HCT116 (cell line): ENCODE results near the gene RIT2. TPM values are rescaled to one million over a fixed set of nuclear protein-coding genes. Genes with fewer than 3 reads are reported as not detected.

ENCODE experiments used
- ATAC-seq: fragments of 200-7000 bp; cut with Tn5 transposase; 2 replicates; pipeline ENCODE4 v1.9.1; 2020; ENCODE audit warnings: mild to moderate bottlenecking, moderate library complexity
- BruUV-seq: library from RNA; stranded (reverse); fragments of 400-500 nt; replicated peaks from 2 replicates; lab custom pipeline; 2021; lab: Mats Ljungman, UMichigan
- CTCF ChIA-PET: fragments of 300-600 bp; sonication (Branson Sonifier 250); formaldehyde crosslinking; loops from one replicate; lab custom pipeline; 2021; ENCODE audit warnings: antibody characterized with exemption; lab: Charles Lee
- POLR2A ChIA-PET: fragments of 300-600, 350-600 bp; sonication (Branson Sonifier 250); formaldehyde crosslinking; loops from one replicate; lab custom pipeline; 2021; ENCODE audit warnings: antibody characterized with exemption; lab: Charles Lee
- RAD21 ChIA-PET, 2 experiments: fragments of 300-600 bp; sonication (Branson Sonifier 250); formaldehyde crosslinking; loops; one replicate each; lab custom pipeline; 2023; ENCODE audit warnings: low total read pairs in 2 of 2; ENCODE audit not compliant: uncharacterized antibody in 2 of 2, unreplicated experiment in 2 of 2, low non-redundant PET in 1 of 2; lab: Charles Lee
- DNase-seq: peaks from one replicate; pipeline ENCODE4 v3.0.0-alpha.2; 2010; ENCODE audit warnings: low read depth, low spot score
- H2AFZ ChIP-seq: fragments of 200-600 bp; shearing (Covaris generic), sonication (generic); 2 replicates; pipeline ENCODE4 v1.6.1; 2017; ENCODE audit warnings: low read depth, mixed run types, mixed read lengths, antibody characterized with exemption, low read length; ENCODE audit not compliant: poor library complexity, severe bottlenecking
- H3K27ac ChIP-seq: 2 replicates; pipeline ENCODE4 v1.5.1; 2012; ENCODE audit warnings: low read depth, low read length
- H3K27me3 ChIP-seq: fragments of 200-600 bp; sonication (generic); 2 replicates; pipeline ENCODE4 v1.6.1; 2016; ENCODE audit warnings: mixed run types, low read length, mixed read lengths; ENCODE audit not compliant: insufficient read depth
- H3K36me3 ChIP-seq, 2 experiments: fragments of 200-500 bp in 1 of 2; fragments of 200-600 bp in 1 of 2; sonication (Bioruptor generic) in 1 of 2; sonication (generic) in 1 of 2; 2 replicates each; pipeline versions ENCODE4 v1.5.1 to v1.6.1; 2014 to 2016; ENCODE audit warnings: low read length in 2 of 2, inconsistent platforms in 1 of 2, mixed read lengths in 1 of 2, mixed run types in 1 of 2; ENCODE audit not compliant: insufficient read depth in 2 of 2, control insufficient read depth in 1 of 2
- H3K4me1 ChIP-seq, 2 experiments: fragments of 200-600 bp in 1 of 2; sonication (generic) in 1 of 2; 2 replicates each; pipeline versions ENCODE4 v1.5.1 to v1.6.1; 2012 to 2017; ENCODE audit warnings: low read length in 2 of 2, inconsistent platforms in 1 of 2, mild to moderate bottlenecking in 1 of 2, mixed read lengths in 1 of 2, mixed run types in 1 of 2, moderate library complexity in 1 of 2; ENCODE audit not compliant: insufficient read depth in 2 of 2, control insufficient read depth in 1 of 2
- H3K4me2 ChIP-seq: fragments of 200-600 bp; sonication (generic); 2 replicates; pipeline ENCODE4 v1.6.1; 2017; ENCODE audit warnings: mixed run types, low read length, mixed read lengths
- H3K4me3 ChIP-seq, 2 experiments: fragments of 200-600 bp in 1 of 2; sonication (generic) in 1 of 2; replicated peaks in 1 of 2; 2 replicates each; pipeline ENCODE4 v1.5.1; 2011 to 2016; ENCODE audit warnings: low read length in 2 of 2, control low read depth in 1 of 2, low read depth in 1 of 2, mild to moderate bottlenecking in 1 of 2, mixed read lengths in 1 of 2, mixed run types in 1 of 2
- H3K79me2 ChIP-seq: fragments of 200-600 bp; sonication (generic); 2 replicates; pipeline ENCODE4 v1.6.1; 2017; ENCODE audit warnings: mild to moderate bottlenecking, mixed run types, low read length, moderate library complexity, mixed read lengths; ENCODE audit not compliant: insufficient read depth
- H3K9ac ChIP-seq: fragments of 200-600 bp; sonication (generic); 2 replicates; pipeline ENCODE4 v1.6.1; 2016; ENCODE audit warnings: low read length, mixed read lengths
- H3K9me2 ChIP-seq: fragments of 200-600 bp; sonication (generic), shearing (Covaris generic); 2 replicates; pipeline ENCODE4 v1.6.1; 2017; ENCODE audit warnings: mixed run types, mild to moderate bottlenecking, moderate library complexity; ENCODE audit not compliant: insufficient read depth
- H3K9me3 ChIP-seq, 2 experiments: fragments of 200-500 bp in 1 of 2; fragments of 200-600 bp in 1 of 2; sonication (Bioruptor generic) in 1 of 2; sonication (generic) in 1 of 2; 2 replicates each; pipeline ENCODE4 v1.6.1; 2014 to 2017; ENCODE audit warnings: low read length in 2 of 2, mixed read lengths in 2 of 2, inconsistent platforms in 1 of 2, low read depth in 1 of 2, mild to moderate bottlenecking in 1 of 2, mixed run types in 1 of 2, moderate library complexity in 1 of 2; ENCODE audit not compliant: control insufficient read depth in 1 of 2, insufficient read depth in 1 of 2
- H4K20me1 ChIP-seq: fragments of 200-600 bp; sonication (generic), shearing (Covaris generic); 2 replicates; pipeline ENCODE4 v1.6.1; 2017; ENCODE audit warnings: mixed run types, mild to moderate bottlenecking, moderate library complexity; ENCODE audit not compliant: insufficient read depth
- CBX3 ChIP-seq: IDR thresholded peaks from 2 replicates; pipeline ENCODE4 v1.6.1; 2012; ENCODE audit warnings: low read depth
- EGR1 ChIP-seq: IDR thresholded peaks from 2 replicates; pipeline ENCODE4 v1.6.1; 2012; ENCODE audit warnings: low read depth
- ELF1 ChIP-seq: IDR thresholded peaks from 2 replicates; pipeline ENCODE4 v1.6.1; 2012; ENCODE audit warnings: low read depth, borderline replicate concordance
- EZH2 ChIP-seq: fragments of 200-600 bp; sonication (generic); IDR thresholded peaks from 2 replicates; pipeline ENCODE4 v1.6.1; 2017; ENCODE audit warnings: antibody characterized with exemption, mixed run types
- FOSL1 ChIP-seq: IDR thresholded peaks from 2 replicates; pipeline ENCODE4 v1.6.1; 2012; ENCODE audit warnings: low read depth
- POLR2AphosphoS5 ChIP-seq: IDR thresholded peaks from 2 replicates; pipeline ENCODE4 v1.6.1; 2011; ENCODE audit warnings: mild to moderate bottlenecking, low read depth, low read length, moderate library complexity
- SIN3A ChIP-seq: IDR thresholded peaks from 2 replicates; pipeline ENCODE4 v1.6.1; 2012; ENCODE audit warnings: low read depth
- SP1 ChIP-seq: IDR thresholded peaks from 2 replicates; pipeline ENCODE4 v1.6.1; 2012; ENCODE audit warnings: low read depth
- SRF ChIP-seq: IDR thresholded peaks from 2 replicates; pipeline ENCODE4 v1.6.1; 2012; ENCODE audit warnings: low read depth
- TCF7L2 ChIP-seq: IDR thresholded peaks from 2 replicates; pipeline ENCODE4 v1.7.0; 2011; ENCODE audit warnings: borderline replicate concordance, inconsistent platforms; ENCODE audit not compliant: insufficient read depth, insufficient read length; ENCODE audit errors: extremely low read depth
- YY1 ChIP-seq: IDR thresholded peaks from 2 replicates; pipeline ENCODE4 v1.6.1; 2011; ENCODE audit warnings: low read length, low read depth, moderate library complexity, mild to moderate bottlenecking; ENCODE audit not compliant: insufficient replicate concordance; ENCODE audit errors: extremely low read depth
- ZFX ChIP-seq: fragments of 450-650 bp; IDR thresholded peaks from 2 replicates; pipeline ENCODE4 v1.6.1; 2017
- intact Hi-C: fragments of 100-400 bp; cut with micrococcal nuclease; formaldehyde crosslinking; loops from 2 replicates; pipeline ENCODE4 v1.10.0; 2022
- total RNA-seq: library from RNA; stranded (reverse); gene quantifications from one replicate; pipeline ENCODE4 v1.2.1, GENCODE V29; 2021; ENCODE audit not compliant: unreplicated experiment
- TF ChIP-seq, protein P1 (sequence below), 3 experiments: fragments of 200-600 bp in 1 of 3; sonication (generic) in 1 of 3; IDR thresholded peaks in 2 of 3; conservative IDR thresholded peaks in 1 of 3; 2 replicates each; pipeline ENCODE4 v1.5.1; 2012 to 2017; ENCODE audit warnings: low read depth in 2 of 3, low read length in 2 of 3, antibody characterized with exemption in 1 of 3, borderline replicate concordance in 1 of 3, control low read depth in 1 of 3, mild to moderate bottlenecking in 1 of 3, mixed read lengths in 1 of 3, mixed run types in 1 of 3, moderate library complexity in 1 of 3; ENCODE audit not compliant: insufficient read depth in 1 of 3
- TF ChIP-seq, protein P2 (sequence below): IDR thresholded peaks from 2 replicates; pipeline ENCODE4 v1.6.1; 2012

RIT2 gene
- total RNA-seq, 1 experiment from 2014 or later = not detected

DNA sequence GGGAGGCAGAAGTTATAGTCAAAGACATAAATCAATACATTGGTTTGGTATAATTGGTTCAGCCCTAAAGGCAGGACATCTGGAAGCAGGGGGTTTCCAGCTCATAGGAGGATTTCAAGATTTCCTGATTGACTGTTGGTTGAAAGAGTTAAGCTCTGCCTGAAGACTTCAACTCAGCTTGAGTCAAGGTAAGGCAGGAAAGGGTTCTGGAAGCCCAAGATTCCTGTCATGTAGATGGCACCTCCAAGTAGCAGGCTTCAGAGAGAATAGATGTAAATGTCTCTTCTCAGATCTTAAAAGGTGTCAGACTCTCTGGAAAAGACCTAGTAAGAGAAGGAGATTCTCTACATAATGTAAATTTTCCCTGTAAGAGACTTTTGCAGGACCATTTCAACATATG lies 335.3 kb downstream of the RIT2 start:
- no peaks in the 10 kb centered on the region for H3K27me3 ChIP-seq
- no peaks in the 10 kb centered on the region for H3K79me2 ChIP-seq
- TF ChIP-seq TCF7L2 (no peak), POLR2AphosphoS5 (no peak), CBX3 (no peak), ZFX (no peak)
- TF ChIP-seq, protein P1, sequence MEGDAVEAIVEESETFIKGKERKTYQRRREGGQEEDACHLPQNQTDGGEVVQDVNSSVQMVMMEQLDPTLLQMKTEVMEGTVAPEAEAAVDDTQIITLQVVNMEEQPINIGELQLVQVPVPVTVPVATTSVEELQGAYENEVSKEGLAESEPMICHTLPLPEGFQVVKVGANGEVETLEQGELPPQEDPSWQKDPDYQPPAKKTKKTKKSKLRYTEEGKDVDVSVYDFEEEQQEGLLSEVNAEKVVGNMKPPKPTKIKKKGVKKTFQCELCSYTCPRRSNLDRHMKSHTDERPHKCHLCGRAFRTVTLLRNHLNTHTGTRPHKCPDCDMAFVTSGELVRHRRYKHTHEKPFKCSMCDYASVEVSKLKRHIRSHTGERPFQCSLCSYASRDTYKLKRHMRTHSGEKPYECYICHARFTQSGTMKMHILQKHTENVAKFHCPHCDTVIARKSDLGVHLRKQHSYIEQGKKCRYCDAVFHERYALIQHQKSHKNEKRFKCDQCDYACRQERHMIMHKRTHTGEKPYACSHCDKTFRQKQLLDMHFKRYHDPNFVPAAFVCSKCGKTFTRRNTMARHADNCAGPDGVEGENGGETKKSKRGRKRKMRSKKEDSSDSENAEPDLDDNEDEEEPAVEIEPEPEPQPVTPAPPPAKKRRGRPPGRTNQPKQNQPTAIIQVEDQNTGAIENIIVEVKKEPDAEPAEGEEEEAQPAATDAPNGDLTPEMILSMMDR (IDR thresholded peaks at IDR 0.05 in 2 of 3, conservative IDR thresholded peaks at IDR 0.05 in 1 of 3; ENCODE audit: borderline replicate concordance in 1 of 3, insufficient read depth in 1 of 3, low read depth in 2 of 3, low read length in 2 of 3) = no peak
- TF ChIP-seq, protein P2, sequence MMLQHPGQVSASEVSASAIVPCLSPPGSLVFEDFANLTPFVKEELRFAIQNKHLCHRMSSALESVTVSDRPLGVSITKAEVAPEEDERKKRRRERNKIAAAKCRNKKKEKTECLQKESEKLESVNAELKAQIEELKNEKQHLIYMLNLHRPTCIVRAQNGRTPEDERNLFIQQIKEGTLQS = no peak
- intact Hi-C loops = no loop called here
- H3K9me2 ChIP-seq = no peaks in the 10 kb centered on the region
- no TSS peak for BruUV-seq
- ChIA-PET RAD21 (no interaction called here), CTCF (no interaction called here), POLR2A (no interaction called here)
- H3K4me1 ChIP-seq = no peaks in the 10 kb centered on the region
- H3K4me2 ChIP-seq = no peak overlapping the region
- H3K36me3 ChIP-seq = no peaks in the 10 kb centered on the region
- H3K9ac ChIP-seq = no peak overlapping the region
- DNase-seq (no peak), ATAC-seq (no peak)
- no peak overlapping the region for H3K4me3 ChIP-seq
- peaks cover 11 to 34% of the 10 kb centered on the region in 2 experiments; a peak in 3 of 4 replicates for H3K9me3 ChIP-seq
- H4K20me1 ChIP-seq = no peaks in the 10 kb centered on the region
- H3K27ac ChIP-seq = no peak overlapping the region
- no peak overlapping the region for H2AFZ ChIP-seq

DNA sequence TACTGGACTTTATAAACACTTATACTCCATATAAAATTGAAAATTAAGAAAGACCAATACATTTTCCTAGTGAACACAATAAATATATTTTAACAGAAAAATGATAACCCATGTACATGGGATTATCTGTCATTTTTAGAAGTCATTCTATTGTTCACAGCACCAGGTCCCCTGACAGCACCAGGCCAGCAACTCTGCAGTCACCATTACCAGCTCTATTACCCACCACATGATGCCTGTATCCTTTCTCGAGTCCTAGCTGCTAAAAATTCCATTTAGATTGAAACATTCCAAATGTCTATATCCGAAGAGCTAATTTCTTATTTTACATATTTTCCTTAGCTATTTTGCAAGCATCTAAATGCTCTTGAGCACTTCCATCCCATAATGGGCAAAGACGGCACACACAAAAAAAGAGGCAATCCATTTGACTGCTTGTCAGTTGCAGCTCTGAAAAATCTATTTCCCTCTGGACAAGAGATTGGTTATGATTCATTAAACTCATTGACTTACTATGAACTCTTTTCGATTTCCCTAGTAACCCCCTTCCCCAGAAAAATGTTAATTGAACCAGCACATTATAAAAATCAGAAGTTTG lies 336.9 kb downstream of the RIT2 start:
- Histone ChIP-seq H3K4me2 (no peak overlapping the region), H3K9me3 (peaks cover 11 to 33% of the 10 kb centered on the region in 2 experiments; a peak in 3 of 4 replicates), H3K4me3 (no peak overlapping the region), H3K36me3 (no peaks in the 10 kb centered on the region), H3K9me2 (no peaks in the 10 kb centered on the region), H2AFZ (no peak overlapping the region), H3K27ac (no peak overlapping the region), H3K79me2 (no peaks in the 10 kb centered on the region), H4K20me1 (no peaks in the 10 kb centered on the region), H3K27me3 (no peaks in the 10 kb centered on the region), H3K4me1 (no peaks in the 10 kb centered on the region), H3K9ac (no peak overlapping the region)
- POLR2A ChIA-PET = no interaction called here
- DNase-seq (no peak), ATAC-seq (no peak)
- intact Hi-C loops = no loop called here
- CTCF ChIA-PET = no interaction called here
- BruUV-seq = no TSS peak
- RAD21 ChIA-PET = no interaction called here
- TF ChIP-seq, protein P1 (IDR thresholded peaks at IDR 0.05 in 2 of 3, conservative IDR thresholded peaks at IDR 0.05 in 1 of 3; ENCODE audit: borderline replicate concordance in 1 of 3, insufficient read depth in 1 of 3, low read depth in 2 of 3, low read length in 2 of 3) = no peak
- TF ChIP-seq FOSL1 (no peak), POLR2AphosphoS5 (no peak), ELF1 (no peak), YY1 (no peak), EGR1 (no peak), SRF (no peak), EZH2 (no peak), TCF7L2 (no peak), SIN3A (no peak), SP1 (no peak)
